Vagina (tissue), 2 donors: Measurements from ENCODE around the gene ITPR3. TPM values are rescaled to one million over a fixed set of nuclear protein-coding genes. Genes with fewer than 3 reads are reported as not detected.

ENCODE experiments used
- DNase-seq, 2 donors: peaks; one replicate each; pipeline ENCODE4 v3.0.0-alpha.2; 2017; ENCODE audit errors: extremely low spot score in 2 of 2
- H3K27ac ChIP-seq: fragments of 200-600 bp; sonication (generic); one replicate; pipeline ENCODE4 v1.5.1; 2019
- H3K27me3 ChIP-seq: fragments of 200-600 bp; sonication (generic); one replicate; pipeline ENCODE4 v1.5.1; 2019
- H3K36me3 ChIP-seq, 2 donors: fragments of 200-600 bp; sonication (generic); one replicate each; pipeline ENCODE4 v1.5.1; 2017 to 2019
- H3K4me1 ChIP-seq: fragments of 200-600 bp; sonication (generic); one replicate; pipeline ENCODE4 v1.5.1; 2019
- H3K4me3 ChIP-seq, 2 donors: fragments of 200-600 bp; sonication (generic); 1 replicate in 1 of 2; 2 replicates in 1 of 2; pipeline ENCODE4 v1.5.1; 2016 to 2019
- H3K9me3 ChIP-seq: fragments of 200-600 bp; sonication (generic); one replicate; pipeline ENCODE4 v1.5.1; 2019
- CTCF ChIP-seq, 3 experiments: fragments of 450-650 bp in 2 of 3; fragments of 200-600 bp in 1 of 3; sonication (generic) in 1 of 3; IDR thresholded peaks; one replicate each; pipeline ENCODE4 v1.5.1; 2017 to 2019; ENCODE audit warnings: antibody characterized with exemption in 3 of 3, mild to moderate bottlenecking in 2 of 3, moderate library complexity in 2 of 3
- POLR2A ChIP-seq, 2 donors: fragments of 450-650 bp; IDR thresholded peaks; one replicate each; pipeline ENCODE4 v1.6.1; 2017; ENCODE audit warnings: antibody characterized with exemption in 2 of 2, mild to moderate bottlenecking in 2 of 2, moderate library complexity in 2 of 2
- POLR2AphosphoS5 ChIP-seq, 2 donors: sonication (generic); formaldehyde crosslinking; IDR thresholded peaks; one replicate each; pipeline ENCODE4 v1.9.0; 2017; ENCODE audit warnings: antibody characterized with exemption in 2 of 2, mild to moderate bottlenecking in 2 of 2, low read depth in 1 of 2; ENCODE audit not compliant: insufficient read depth in 1 of 2
- intact Hi-C: fragments of 100-400 bp; cut with DNase I; formaldehyde crosslinking; loops from one replicate; pipeline ENCODE4 v1.15.1; 2023
- total RNA-seq: library from RNA; depleted of rRNA; stranded (reverse); fragments of >200 nt; gene quantifications from one replicate; pipeline ENCODE4 v1.2.3, GENCODE V29; 2016

ITPR3 gene
- total RNA-seq, 1 donor from 2014 or later: 50.1 TPM

GRCh38 chr6:33717934-33718455 is 96.9 kb downstream of the ITPR3 start:
- Histone ChIP-seq H3K36me3 (no peaks in the 10 kb centered on the region), H3K4me3 (no peak overlapping the region), H3K27me3 (no peaks in the 10 kb centered on the region), H3K27ac (peak overlapping the region; percentile 63), H3K9me3 (no peaks in the 10 kb centered on the region), H3K4me1 (peaks cover 27% of the 10 kb centered on the region)
- intact Hi-C loops: no loop called here
- TF ChIP-seq POLR2AphosphoS5 (IDR thresholded peaks at IDR 0.05; ENCODE audit: insufficient read depth in 1 of 2, low read depth in 1 of 2): no peak
- no peak for TF ChIP-seq POLR2A (IDR thresholded peaks at IDR 0.05)
- no peak for TF ChIP-seq CTCF (IDR thresholded peaks at IDR 0.05)
- no peak for DNase-seq

- Histone ChIP-seq H3K27me3 (no peaks in the 10 kb centered on the region), H3K36me3 (no peaks in the 10 kb centered on the region), H3K4me1 (peaks cover 27% of the 10 kb centered on the region), H3K27ac (peak overlapping the region; percentile 63), H3K9me3 (no peaks in the 10 kb centered on the region), H3K4me3 (no peak overlapping the region)
- no peak for DNase-seq
- TF ChIP-seq POLR2AphosphoS5 (IDR thresholded peaks at IDR 0.05; ENCODE audit: insufficient read depth in 1 of 2, low read depth in 1 of 2) (no peak), CTCF (IDR thresholded peaks at IDR 0.05) (no peak), POLR2A (IDR thresholded peaks at IDR 0.05) (no peak)
- intact Hi-C loops: no loop called here
Observed at GRCh38 chr6:33718713-33719112, 97.6 kb downstream of the ITPR3 start.

- Histone ChIP-seq H3K9me3 (no peaks in the 10 kb centered on the region), H3K36me3 (no peaks in the 10 kb centered on the region), H3K27ac (no peak overlapping the region), H3K4me3 (no peak overlapping the region), H3K4me1 (peaks cover 27% of the 10 kb centered on the region), H3K27me3 (no peaks in the 10 kb centered on the region)
- DNase-seq: no peak
- intact Hi-C loops: no loop called here
- TF ChIP-seq POLR2AphosphoS5 (IDR thresholded peaks at IDR 0.05; ENCODE audit: insufficient read depth in 1 of 2, low read depth in 1 of 2): no peak
- TF ChIP-seq POLR2A (IDR thresholded peaks at IDR 0.05): no peak
- no peak for TF ChIP-seq CTCF (IDR thresholded peaks at IDR 0.05)
Observed at GRCh38 chr6:33719326-33719987, 98.3 kb downstream of the ITPR3 start.

GRCh38 chr6:33720998-33721397 is 99.9 kb downstream of the ITPR3 start:
- no peaks in the 10 kb centered on the region for H3K36me3 ChIP-seq
- no peak for TF ChIP-seq CTCF (IDR thresholded peaks at IDR 0.05)
- no peak for TF ChIP-seq POLR2A (IDR thresholded peaks at IDR 0.05)
- TF ChIP-seq POLR2AphosphoS5 (IDR thresholded peaks at IDR 0.05; ENCODE audit: insufficient read depth in 1 of 2, low read depth in 1 of 2): no peak
- no peak overlapping the region for H3K27ac ChIP-seq
- H3K4me1 ChIP-seq: peaks cover 27% of the 10 kb centered on the region
- H3K4me3 ChIP-seq: no peak overlapping the region
- H3K27me3 ChIP-seq: no peaks in the 10 kb centered on the region
- no peaks in the 10 kb centered on the region for H3K9me3 ChIP-seq
- intact Hi-C loops: no loop called here
- no peak for DNase-seq

- DNase-seq: no peak
- Histone ChIP-seq H3K4me3 (no peak overlapping the region), H3K36me3 (no peaks in the 10 kb centered on the region), H3K27ac (no peak overlapping the region), H3K9me3 (no peaks in the 10 kb centered on the region), H3K27me3 (no peaks in the 10 kb centered on the region), H3K4me1 (peaks cover 22% of the 10 kb centered on the region)
- TF ChIP-seq POLR2AphosphoS5 (IDR thresholded peaks at IDR 0.05; ENCODE audit: insufficient read depth in 1 of 2, low read depth in 1 of 2): no peak
- no peak for TF ChIP-seq CTCF (IDR thresholded peaks at IDR 0.05)
- no peak for TF ChIP-seq POLR2A (IDR thresholded peaks at IDR 0.05)
- intact Hi-C loops: no loop called here
Observed at GRCh38 chr6:33721508-33721907, 100.4 kb downstream of the ITPR3 start.
